Prostate gland (tissue), 2 donors: ENCODE data around the gene G3BP1.

Experiments
- POLR2A ChIP-seq: fragments of 450-650 bp; IDR thresholded peaks from one replicate; pipeline ENCODE4 v1.6.1; 2016; ENCODE audit warnings: antibody characterized with exemption, mild to moderate bottlenecking
- POLR2AphosphoS5 ChIP-seq: sonication (generic); formaldehyde crosslinking; IDR thresholded peaks from one replicate; pipeline ENCODE4 v1.6.1; 2017; ENCODE audit warnings: antibody characterized with exemption
- TF ChIP-seq, protein P1 (sequence below), 4 experiments: fragments of 200-600 bp in 2 of 4; fragments of 450-650 bp in 2 of 4; sonication (generic) in 2 of 4; IDR thresholded peaks; 1 replicate in 3 of 4; 2 replicates in 1 of 4; pipeline ENCODE4 v1.5.1; 2016 to 2019; ENCODE audit warnings: antibody characterized with exemption in 4 of 4, mild to moderate bottlenecking in 2 of 4, moderate library complexity in 2 of 4

DNA sequence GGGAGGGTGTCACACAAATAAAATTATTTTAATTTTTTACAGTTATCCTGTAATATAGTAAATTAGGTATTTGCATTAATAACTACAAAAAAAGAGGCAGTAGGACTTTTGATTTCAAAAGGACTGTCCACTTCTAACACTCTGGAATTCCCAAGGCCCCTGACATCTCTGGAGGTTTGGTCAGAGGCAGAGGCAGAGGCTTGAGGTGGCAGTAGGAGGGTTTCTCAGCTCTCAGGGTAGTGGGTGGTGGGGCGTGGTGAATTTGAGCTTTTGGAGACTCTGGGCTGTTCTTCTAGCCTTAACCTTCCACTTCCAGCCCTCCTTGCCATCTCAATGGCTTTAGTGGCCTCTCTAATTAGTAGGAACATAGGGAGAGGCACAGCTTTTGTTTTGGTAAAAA is 36.1 kb upstream of the G3BP1 start:
- TF ChIP-seq POLR2A: no peak
- TF ChIP-seq, protein P1, sequence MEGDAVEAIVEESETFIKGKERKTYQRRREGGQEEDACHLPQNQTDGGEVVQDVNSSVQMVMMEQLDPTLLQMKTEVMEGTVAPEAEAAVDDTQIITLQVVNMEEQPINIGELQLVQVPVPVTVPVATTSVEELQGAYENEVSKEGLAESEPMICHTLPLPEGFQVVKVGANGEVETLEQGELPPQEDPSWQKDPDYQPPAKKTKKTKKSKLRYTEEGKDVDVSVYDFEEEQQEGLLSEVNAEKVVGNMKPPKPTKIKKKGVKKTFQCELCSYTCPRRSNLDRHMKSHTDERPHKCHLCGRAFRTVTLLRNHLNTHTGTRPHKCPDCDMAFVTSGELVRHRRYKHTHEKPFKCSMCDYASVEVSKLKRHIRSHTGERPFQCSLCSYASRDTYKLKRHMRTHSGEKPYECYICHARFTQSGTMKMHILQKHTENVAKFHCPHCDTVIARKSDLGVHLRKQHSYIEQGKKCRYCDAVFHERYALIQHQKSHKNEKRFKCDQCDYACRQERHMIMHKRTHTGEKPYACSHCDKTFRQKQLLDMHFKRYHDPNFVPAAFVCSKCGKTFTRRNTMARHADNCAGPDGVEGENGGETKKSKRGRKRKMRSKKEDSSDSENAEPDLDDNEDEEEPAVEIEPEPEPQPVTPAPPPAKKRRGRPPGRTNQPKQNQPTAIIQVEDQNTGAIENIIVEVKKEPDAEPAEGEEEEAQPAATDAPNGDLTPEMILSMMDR (IDR thresholded peaks at IDR 0.05): no peak
- TF ChIP-seq POLR2AphosphoS5: no peak
